Measurements from ENCODE around the gene LAMTOR3.

DNA sequence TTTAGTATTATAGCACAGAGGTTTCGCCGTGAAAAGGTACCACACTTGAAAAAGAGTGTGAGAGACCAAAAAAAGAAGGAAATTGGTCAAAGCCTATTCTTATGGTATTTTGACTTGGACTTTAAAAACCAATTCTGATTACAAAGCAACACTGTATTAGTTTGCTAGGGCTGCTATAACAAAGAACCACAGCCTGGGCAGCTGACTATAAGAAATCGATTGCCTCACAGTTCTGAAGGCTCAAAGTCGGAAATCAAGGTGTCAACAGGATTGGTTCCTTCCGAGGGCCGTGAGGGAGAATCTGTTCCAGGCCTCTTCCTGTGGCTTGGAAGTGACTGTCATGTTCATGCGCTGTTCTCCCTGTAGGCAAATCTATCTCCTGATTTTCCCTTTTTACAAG, 59.7 kb downstream of the LAMTOR3 start:
- TF ChIP-seq, protein P1, sequence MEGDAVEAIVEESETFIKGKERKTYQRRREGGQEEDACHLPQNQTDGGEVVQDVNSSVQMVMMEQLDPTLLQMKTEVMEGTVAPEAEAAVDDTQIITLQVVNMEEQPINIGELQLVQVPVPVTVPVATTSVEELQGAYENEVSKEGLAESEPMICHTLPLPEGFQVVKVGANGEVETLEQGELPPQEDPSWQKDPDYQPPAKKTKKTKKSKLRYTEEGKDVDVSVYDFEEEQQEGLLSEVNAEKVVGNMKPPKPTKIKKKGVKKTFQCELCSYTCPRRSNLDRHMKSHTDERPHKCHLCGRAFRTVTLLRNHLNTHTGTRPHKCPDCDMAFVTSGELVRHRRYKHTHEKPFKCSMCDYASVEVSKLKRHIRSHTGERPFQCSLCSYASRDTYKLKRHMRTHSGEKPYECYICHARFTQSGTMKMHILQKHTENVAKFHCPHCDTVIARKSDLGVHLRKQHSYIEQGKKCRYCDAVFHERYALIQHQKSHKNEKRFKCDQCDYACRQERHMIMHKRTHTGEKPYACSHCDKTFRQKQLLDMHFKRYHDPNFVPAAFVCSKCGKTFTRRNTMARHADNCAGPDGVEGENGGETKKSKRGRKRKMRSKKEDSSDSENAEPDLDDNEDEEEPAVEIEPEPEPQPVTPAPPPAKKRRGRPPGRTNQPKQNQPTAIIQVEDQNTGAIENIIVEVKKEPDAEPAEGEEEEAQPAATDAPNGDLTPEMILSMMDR (IDR thresholded peaks at IDR 0.05), result no peak
- no peak for TF ChIP-seq EP300 (IDR thresholded peaks at IDR 0.05)

All from gastroesophageal sphincter (tissue), 3 donors.